ENCODE data around the gene KIRREL1.

Gene KIRREL1

DNA sequence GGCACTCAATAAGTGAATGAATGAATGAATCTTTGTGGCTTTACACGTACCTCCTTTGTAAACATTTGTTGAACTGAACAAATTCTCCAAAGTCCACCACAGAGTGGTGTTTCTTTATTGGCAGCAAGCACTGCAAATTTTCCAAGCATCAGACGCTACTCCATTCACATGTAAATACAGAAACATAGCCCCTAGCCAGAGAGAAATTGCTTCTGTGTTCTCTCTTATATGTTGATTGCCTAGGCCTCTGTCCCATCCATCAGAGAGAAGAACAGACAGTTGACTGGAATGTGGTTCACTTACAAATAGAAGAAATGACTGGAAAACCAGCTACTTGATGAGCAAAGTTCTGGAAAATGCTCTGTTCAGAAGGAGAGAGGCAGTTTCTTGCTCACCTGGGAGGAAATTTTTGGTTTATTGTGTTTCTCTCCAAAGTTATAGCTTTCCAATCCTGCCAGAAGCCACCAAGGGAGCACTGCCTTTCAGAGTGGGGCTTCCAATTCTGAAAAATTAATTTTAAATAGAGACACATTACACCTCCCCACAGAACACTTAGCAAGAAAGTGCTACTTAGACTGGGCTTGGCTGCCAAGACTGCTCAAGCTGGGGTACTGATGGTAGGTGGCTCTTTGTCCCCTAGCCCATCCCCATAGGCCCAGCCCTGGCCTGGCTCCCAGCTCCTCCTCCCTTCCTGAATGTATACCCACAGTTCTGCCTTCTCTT is 18.1 kb upstream of the KIRREL1 start:
- DNase-seq (ENCODE audit: low read depth): no peak

GRCh38 chr1:157976888-157977287 is 16.6 kb upstream of the KIRREL1 start:
- DNase-seq (ENCODE audit: low read depth): no peak

DNA sequence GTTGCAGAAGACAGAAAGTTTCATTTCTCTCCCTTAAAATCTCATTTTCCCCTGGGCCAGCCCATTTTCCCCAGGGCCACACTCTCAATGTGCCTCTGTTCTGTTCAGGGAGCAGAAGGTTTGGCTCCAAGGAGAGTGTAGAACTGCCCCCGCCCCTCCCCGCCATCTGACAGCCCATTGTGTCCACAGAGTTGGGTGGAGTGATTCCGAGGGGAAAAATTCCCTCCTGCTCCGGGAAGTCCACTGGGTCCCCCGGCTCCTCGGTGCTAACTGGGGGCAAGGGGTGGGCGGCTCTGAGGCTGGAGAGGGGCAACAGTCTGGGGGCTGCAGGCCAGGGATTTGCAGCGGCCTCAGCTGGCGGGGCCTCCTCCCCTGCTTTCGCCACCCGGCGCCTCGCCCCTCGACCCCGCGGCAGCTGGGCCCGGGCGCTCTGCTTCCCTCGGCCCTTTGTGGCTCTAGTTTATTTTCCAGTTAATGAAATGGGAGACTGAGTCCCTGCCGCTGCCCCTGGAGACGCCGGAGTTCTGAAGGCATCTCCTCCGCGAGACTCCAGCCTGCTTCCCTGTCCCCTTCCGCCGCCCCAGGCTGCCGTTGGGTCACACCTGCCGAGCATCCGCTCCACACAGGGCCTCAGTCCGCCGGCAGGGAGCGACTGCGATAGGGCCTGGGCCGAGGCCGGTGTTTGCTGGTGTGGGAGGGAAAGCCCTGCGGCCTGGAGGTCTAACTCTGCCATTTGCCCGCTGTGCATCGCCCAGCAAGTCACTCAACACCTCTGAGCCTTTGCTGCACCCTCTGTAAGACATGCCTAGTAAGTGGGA is 14.7 kb upstream of the KIRREL1 start:
- no peak for DNase-seq (ENCODE audit: low read depth)

DNA sequence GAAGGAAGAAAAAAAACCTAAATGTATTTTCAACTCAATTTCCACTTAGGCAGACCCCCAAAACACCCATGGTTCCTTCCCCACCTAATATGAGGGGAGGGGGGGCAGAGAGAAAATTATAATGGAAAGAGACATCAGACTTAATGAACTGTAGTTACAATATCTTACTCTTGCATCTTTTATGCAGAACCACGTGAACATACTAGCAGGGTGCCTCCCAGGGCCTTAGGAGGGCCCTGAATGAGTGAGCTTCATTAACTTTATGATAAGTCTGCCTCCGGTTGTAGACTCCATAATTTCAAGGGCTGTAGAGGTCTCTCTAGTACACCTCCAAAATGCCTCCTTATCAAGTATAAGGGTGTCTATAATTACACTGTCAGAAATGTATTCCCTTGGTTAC is 11.3 kb upstream of the KIRREL1 start:
- DNase-seq (ENCODE audit: low read depth): no peak

- DNase-seq (ENCODE audit: low read depth): no peak
These were observed 9.7 kb upstream of the KIRREL1 start for GRCh38 chr1:157983787-157984186.

- no peak for DNase-seq (ENCODE audit: low read depth)
These were observed 9.0 kb upstream of the KIRREL1 start for GRCh38 chr1:157984469-157984868.

DNA sequence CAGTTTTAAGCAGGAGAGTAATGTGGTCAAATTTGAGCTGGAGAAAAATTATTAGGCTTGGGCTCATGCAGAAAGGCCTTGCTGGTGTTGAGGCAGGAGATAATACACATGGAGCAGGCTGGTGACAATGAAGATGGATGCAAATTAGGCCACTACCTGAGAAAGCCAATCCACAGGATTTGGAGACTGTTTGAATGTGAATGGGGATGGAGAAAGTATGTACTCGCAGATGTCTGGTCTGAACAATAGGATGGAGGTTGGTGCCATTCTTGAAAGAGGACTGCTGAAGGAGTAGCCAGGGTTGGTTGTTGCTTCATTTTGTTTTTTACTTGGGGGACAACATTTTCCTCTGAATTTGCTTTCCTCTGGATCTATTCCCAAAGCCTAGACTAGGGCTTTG is 8.0 kb upstream of the KIRREL1 start:
- DNase-seq (ENCODE audit: low read depth): no peak

DNA sequence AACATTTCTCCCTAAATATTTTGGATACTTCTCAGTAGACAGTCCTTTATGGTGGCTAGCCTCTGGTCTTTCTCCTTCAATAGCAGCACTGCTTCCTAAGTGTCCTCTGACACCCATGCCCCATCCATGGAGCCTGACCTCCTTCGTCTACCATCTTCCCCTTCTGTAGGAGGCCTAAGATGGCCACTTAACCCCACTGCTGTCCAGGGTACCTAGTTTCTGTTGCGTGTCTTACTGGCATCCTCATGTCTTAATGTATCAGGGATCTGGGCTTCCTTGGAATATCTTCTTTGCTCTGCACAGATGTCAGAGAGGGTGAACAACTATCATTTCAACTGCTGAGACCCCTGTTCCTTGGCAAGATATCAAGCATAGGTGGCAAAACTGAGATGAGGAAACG is 5.4 kb upstream of the KIRREL1 start:
- no peak for DNase-seq (ENCODE audit: low read depth)

- DNase-seq (ENCODE audit: low read depth): peak; percentile 7
These were observed 1.2 kb upstream of the KIRREL1 start for GRCh38 chr1:157992031-157992832.

GRCh38 chr1:157992833-157993146 is 655 bp upstream of the KIRREL1 start:
- no peak for DNase-seq (ENCODE audit: low read depth)

DNA sequence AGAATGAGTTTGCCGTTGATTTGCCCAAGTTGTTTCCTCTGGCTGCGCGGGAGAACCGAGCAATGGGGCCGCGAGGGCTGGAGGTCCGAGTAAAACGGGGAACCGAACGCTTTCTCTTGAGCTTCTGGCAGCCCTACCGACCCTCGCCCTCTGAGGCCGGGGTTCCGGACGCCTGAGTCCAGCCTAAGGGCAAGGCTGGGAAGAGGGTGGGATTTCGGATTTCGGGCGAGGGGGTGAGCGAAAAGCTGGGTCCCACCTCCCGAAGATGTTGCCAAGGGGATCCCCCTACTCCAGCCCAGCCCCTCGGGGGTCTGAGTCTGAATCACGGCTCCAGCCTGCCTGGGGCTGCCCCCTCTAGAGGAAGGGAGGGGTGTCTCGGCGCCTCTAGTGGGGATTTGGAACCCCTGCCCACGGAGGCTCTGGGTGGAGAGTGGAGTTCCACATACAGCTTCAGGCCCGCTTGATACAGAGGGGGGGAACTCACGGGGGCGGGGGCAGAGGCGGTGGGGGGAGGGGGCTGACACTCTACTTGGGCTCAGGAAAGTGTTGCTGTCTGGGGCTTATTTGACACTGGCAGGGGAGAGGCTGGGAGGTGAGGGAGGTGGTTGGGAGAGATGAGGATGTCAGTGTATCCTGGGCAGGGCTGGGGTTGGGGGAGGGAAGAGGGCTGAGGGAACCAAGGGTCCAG is 617 bp downstream of the KIRREL1 start:
- no peak for DNase-seq (ENCODE audit: low read depth)

DNA sequence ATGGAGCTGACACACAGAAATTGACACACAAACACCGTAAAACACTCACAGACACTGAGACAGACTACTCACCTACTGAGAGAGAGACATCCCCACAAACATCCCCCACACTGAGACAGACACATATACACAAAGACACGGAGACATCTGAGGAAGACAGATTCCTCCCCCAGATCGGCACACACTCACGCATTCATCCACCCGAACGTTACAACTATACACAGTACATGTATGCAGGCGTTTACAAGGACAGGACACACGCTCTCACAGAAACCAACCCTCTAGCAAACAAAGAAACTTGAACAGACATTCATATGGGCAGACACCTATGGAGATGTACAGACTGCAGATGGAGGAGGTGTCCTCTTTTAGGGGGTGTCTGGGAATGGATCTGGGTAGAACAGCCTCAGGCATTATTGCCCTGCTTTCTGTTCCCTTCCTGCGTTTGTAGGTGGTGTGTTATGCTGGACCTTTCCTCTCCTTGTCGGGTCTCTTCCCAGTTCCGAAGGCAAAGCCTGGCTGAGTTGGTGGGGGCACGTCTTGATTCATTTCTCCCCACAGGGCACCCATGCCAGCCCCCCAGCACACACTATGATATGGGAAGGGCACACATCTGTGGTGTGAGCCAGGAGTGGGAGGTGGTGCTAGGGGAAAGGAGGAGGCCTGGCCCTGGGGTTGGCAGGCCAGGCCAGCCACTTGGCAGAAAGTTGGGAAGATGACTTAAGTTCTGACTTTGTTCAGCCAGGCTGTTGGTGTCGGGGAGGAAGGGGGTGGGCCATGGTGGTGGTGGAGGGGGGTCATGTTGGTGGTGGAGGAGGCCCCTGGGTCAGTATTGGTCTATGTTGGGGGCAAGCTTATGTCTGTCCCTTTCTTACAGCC is 1.5 kb downstream of the KIRREL1 start:
- no peak for DNase-seq (ENCODE audit: low read depth)

- no peak for DNase-seq (ENCODE audit: low read depth)
These were observed 2.2 kb downstream of the KIRREL1 start for GRCh38 chr1:157995583-157996169.

- DNase-seq (ENCODE audit: low read depth): no peak
These were observed 3.0 kb downstream of the KIRREL1 start for GRCh38 chr1:157996433-157996832.

GRCh38 chr1:158000507-158000906 is 7.1 kb downstream of the KIRREL1 start:
- DNase-seq (ENCODE audit: low read depth): no peak

GRCh38 chr1:158002022-158002630 is 8.7 kb downstream of the KIRREL1 start:
- no peak for DNase-seq (ENCODE audit: low read depth)

- DNase-seq (ENCODE audit: low read depth): no peak
These were observed 9.4 kb downstream of the KIRREL1 start for GRCh38 chr1:158002631-158003405.

- no peak for DNase-seq (ENCODE audit: low read depth)
These were observed 10.0 kb downstream of the KIRREL1 start for GRCh38 chr1:158003406-158003800.

- DNase-seq (ENCODE audit: low read depth): no peak
These were observed 11.8 kb downstream of the KIRREL1 start for GRCh38 chr1:158005224-158005623.

DNA sequence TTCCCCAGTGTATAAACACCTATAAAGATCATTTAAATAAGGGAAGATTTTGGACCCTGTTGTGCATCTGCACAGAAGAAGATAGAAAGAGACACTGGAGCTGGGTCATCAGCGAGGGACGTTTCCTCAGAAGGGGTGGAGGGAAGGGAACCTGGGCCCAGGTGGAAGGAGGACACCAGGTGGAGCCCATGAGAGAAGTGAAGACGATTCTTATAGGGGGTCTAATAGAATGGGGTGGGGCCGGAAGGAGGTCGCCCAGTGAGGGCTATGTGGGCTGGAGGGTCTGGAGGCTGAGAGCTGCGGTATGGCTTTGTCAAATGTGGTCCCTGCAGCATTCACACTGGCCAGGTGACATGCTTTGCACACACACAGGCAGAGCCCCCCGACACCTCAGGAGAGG is 13.7 kb downstream of the KIRREL1 start:
- DNase-seq (ENCODE audit: low read depth): no peak

Measured in CMK (cell line).